SK-N-MC (cell line): ENCODE results near the gene MSTN.
"Not testable (repeated sequence)": the region's sequence is repeated elsewhere in the genome, so short reads cannot be mapped to it uniquely, and the experiment has no call there.

Experiments
- DNase-seq: peaks from one replicate; pipeline ENCODE4 v3.0.0-alpha.2; 2011; ENCODE audit warnings: low read depth, low spot score
- H3K27ac ChIP-seq: fragments of 200-600 bp; sonication (generic); 2 replicates; pipeline ENCODE4 v1.5.1; 2016; ENCODE audit warnings: mixed run types
- H3K36me3 ChIP-seq: fragments of 200-600 bp; sonication (generic); 2 replicates; pipeline ENCODE4 v1.6.1; 2017; ENCODE audit warnings: antibody characterized with exemption, low read length, mixed read lengths; ENCODE audit not compliant: insufficient read depth
- H3K4me3 ChIP-seq: fragments of 200-600 bp; sonication (generic); 2 replicates; pipeline ENCODE4 v1.5.1; 2016
- H3K9ac ChIP-seq: fragments of 200-600 bp; sonication (generic); 2 replicates; pipeline ENCODE4 v1.8.0; 2017; ENCODE audit warnings: mixed run types, mixed read lengths; ENCODE audit not compliant: insufficient read length
- H3K9me3 ChIP-seq: fragments of 200-600 bp; sonication (generic); 2 replicates; pipeline ENCODE4 v1.6.1; 2017; ENCODE audit warnings: low read depth, mild to moderate bottlenecking, antibody characterized with exemption, low read length, moderate library complexity, mixed read lengths
- EZH2 ChIP-seq: fragments of 200-600 bp; sonication (generic); IDR thresholded peaks from one replicate; pipeline ENCODE4 v1.6.1; 2017; ENCODE audit warnings: antibody characterized with exemption
- FOXP2 ChIP-seq: optimal IDR thresholded peaks from 2 replicates; pipeline ENCODE3; 2011; ENCODE audit warnings: mild to moderate bottlenecking, moderate library complexity; ENCODE audit not compliant: insufficient read depth; ENCODE audit errors: extremely low read length, control extremely low read depth
- POLR2AphosphoS5 ChIP-seq: IDR thresholded peaks from 2 replicates; pipeline ENCODE4 v1.6.1; 2012; ENCODE audit warnings: mild to moderate bottlenecking, low read depth, low read length, borderline replicate concordance

MSTN gene

DNA sequence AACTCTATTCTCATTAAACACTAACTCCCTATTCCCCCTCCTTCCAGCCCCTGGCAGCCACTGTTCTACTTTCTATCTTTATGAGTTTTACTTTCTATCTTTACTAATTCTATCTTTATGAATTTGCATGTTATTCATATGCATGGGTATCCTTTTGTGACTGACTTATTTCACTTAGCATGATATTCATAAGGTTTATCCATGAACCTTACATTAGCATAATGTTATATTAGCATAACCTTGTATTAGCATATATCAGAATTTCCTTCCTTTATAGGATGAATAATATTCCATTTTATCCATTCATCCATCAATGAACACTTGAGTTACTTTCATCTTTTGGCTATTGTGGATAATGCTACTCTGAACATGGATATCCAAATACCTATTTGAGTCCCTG is 41.8 kb downstream of the MSTN start:
- no peak for DNase-seq
- Histone ChIP-seq H3K9ac (no peak overlapping the region), H3K4me3 (no peak overlapping the region), H3K27ac (no peak overlapping the region), H3K36me3 (no peaks in the 10 kb centered on the region), H3K9me3 (no peaks in the 10 kb centered on the region)
- no peak for TF ChIP-seq FOXP2
- TF ChIP-seq EZH2: no peak
- TF ChIP-seq POLR2AphosphoS5: no peak

DNA sequence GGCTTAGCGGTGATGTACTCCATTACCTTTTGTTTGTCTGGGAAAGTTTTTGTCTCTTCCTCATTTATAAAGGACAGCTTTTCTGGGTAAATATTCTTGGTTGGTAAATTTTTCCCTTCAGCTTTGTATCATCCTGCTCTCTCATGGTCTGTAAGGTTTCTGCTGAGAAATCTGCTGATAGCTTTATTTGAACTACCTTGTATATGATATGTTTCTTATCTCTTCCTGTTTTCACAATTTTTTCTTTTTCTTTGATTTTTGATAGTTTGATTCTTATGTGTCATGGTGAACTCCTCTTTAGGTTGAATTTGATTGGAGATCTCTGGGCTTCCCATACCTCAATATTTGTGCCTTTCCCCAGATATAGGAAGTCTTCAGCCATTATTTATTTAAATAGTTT is 44.7 kb downstream of the MSTN start:
- TF ChIP-seq FOXP2: no peak
- TF ChIP-seq POLR2AphosphoS5: no peak
- TF ChIP-seq EZH2: no peak
- Histone ChIP-seq H3K9me3 (no peaks in the 10 kb centered on the region), H3K9ac (no peak overlapping the region), H3K27ac (no peak overlapping the region), H3K4me3 (no peak overlapping the region), H3K36me3 (no peaks in the 10 kb centered on the region)
- DNase-seq: no peak

DNA sequence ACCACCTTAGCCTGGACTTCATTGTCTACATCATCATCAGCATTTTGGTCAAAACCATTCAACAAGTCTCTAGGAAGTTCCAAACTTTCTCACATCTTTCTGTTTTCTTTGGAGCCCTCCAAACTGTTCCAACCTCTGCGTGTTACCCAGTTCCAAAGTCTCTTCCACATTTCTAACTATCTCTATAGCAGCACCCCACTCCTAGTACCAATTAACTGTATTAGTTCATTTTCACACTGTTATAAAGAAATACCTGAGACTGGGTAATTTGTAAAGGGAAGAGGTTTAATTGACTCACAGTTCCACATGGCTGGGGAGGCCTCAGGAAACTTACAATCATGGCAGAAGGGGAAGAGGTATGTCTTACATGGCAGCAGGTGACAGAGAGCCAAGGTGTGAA is 46.6 kb downstream of the MSTN start:
- H3K27ac ChIP-seq, DNase-seq, H3K4me3 ChIP-seq, H3K9me3 ChIP-seq, H3K36me3 ChIP-seq, H3K9ac ChIP-seq: not testable (repeated sequence)
